Activated T-cell treated with anti-CD3 and anti-CD28 coated beads, Interleukin-2, amount 50 U/mL, for 24 hours (primary cell): ENCODE data around the gene LUC7L3.

Source experiments
- DNase-seq: peaks from one replicate; pipeline ENCODE4 v3.0.0-alpha.2; 2020
- H3K27ac Mint-ChIP-seq: 2 replicates; pipeline ENCODE4 v1.8.0; 2020; ENCODE audit warnings: mild to moderate bottlenecking, mixed read lengths
- H3K27me3 Mint-ChIP-seq: 2 replicates; pipeline ENCODE4 v1.8.0; 2020; ENCODE audit warnings: mixed read lengths
- H3K36me3 Mint-ChIP-seq: 2 replicates; pipeline ENCODE4 v1.8.0; 2020; ENCODE audit warnings: low read depth, mixed read lengths
- H3K4me1 Mint-ChIP-seq: 2 replicates; pipeline ENCODE4 v1.8.0; 2020; ENCODE audit warnings: low read depth, mixed read lengths
- H3K4me3 Mint-ChIP-seq: 2 replicates; pipeline ENCODE4 v1.8.0; 2020; ENCODE audit warnings: mild to moderate bottlenecking, moderate library complexity, mixed read lengths
- H3K9me3 Mint-ChIP-seq: 2 replicates; pipeline ENCODE4 v1.8.0; 2020; ENCODE audit warnings: mixed read lengths

Gene LUC7L3

GRCh38 chr17:50771991-50772785, 52.8 kb downstream of the LUC7L3 start:
- Mint-ChIP-seq H3K27ac (no peak overlapping the region), H3K36me3 (no peaks in the 10 kb centered on the region), H3K4me3 (no peak overlapping the region), H3K9me3 (no peaks in the 10 kb centered on the region), H3K27me3 (peaks cover 2% of the 10 kb centered on the region), H3K4me1 (no peaks in the 10 kb centered on the region)
- DNase-seq, result peak; percentile 13

- H3K36me3 Mint-ChIP-seq, result no peaks in the 10 kb centered on the region
Measured at GRCh38 chr17:50774225-50774803, 54.9 kb downstream of the LUC7L3 start.

GRCh38 chr17:50775926-50776325, 56.5 kb downstream of the LUC7L3 start:
- no peak overlapping the region for H3K27ac Mint-ChIP-seq
- H3K36me3 Mint-ChIP-seq, result no peaks in the 10 kb centered on the region
- H3K4me1 Mint-ChIP-seq, result peaks cover 11% of the 10 kb centered on the region
- H3K27me3 Mint-ChIP-seq, result no peaks in the 10 kb centered on the region
- H3K9me3 Mint-ChIP-seq, result no peaks in the 10 kb centered on the region
- H3K4me3 Mint-ChIP-seq, result no peak overlapping the region
- DNase-seq, result no peak

More at GRCh38 chr17:50774225-50774803, 54.9 kb downstream of the LUC7L3 start:
- Mint-ChIP-seq H3K4me3 (no peak overlapping the region), H3K9me3 (no peaks in the 10 kb centered on the region), H3K27me3 (no peaks in the 10 kb centered on the region), H3K27ac (no peak overlapping the region), H3K4me1 (peaks cover 1% of the 10 kb centered on the region)
- no peak for DNase-seq

- H3K36me3 Mint-ChIP-seq, result no peaks in the 10 kb centered on the region
- H3K27me3 Mint-ChIP-seq, result peaks cover 8% of the 10 kb centered on the region
- no peak overlapping the region for H3K27ac Mint-ChIP-seq
- no peaks in the 10 kb centered on the region for H3K9me3 Mint-ChIP-seq
- no peak overlapping the region for H3K4me3 Mint-ChIP-seq
- no peak for DNase-seq
- H3K4me1 Mint-ChIP-seq, result peaks cover 21% of the 10 kb centered on the region
Measured at GRCh38 chr17:50778471-50778870, 59.1 kb downstream of the LUC7L3 start.

GRCh38 chr17:50778988-50779387, 59.6 kb downstream of the LUC7L3 start:
- H3K27me3 Mint-ChIP-seq, result peaks cover 8% of the 10 kb centered on the region
- no peak overlapping the region for H3K4me3 Mint-ChIP-seq
- H3K27ac Mint-ChIP-seq, result no peak overlapping the region
- H3K36me3 Mint-ChIP-seq, result no peaks in the 10 kb centered on the region
- no peaks in the 10 kb centered on the region for H3K9me3 Mint-ChIP-seq
- H3K4me1 Mint-ChIP-seq, result peaks cover 21% of the 10 kb centered on the region
- no peak for DNase-seq

GRCh38 chr17:50779747-50780353, 60.4 kb downstream of the LUC7L3 start:
- Mint-ChIP-seq H3K4me1 (peaks cover 21% of the 10 kb centered on the region), H3K27ac (peak overlapping the region; percentile 26), H3K9me3 (no peaks in the 10 kb centered on the region), H3K4me3 (no peak overlapping the region), H3K36me3 (no peaks in the 10 kb centered on the region), H3K27me3 (peaks cover 8% of the 10 kb centered on the region)
- peak; percentile 38 for DNase-seq

GRCh38 chr17:50781167-50781566, 61.8 kb downstream of the LUC7L3 start:
- peaks cover 8% of the 10 kb centered on the region for H3K27me3 Mint-ChIP-seq
- H3K27ac Mint-ChIP-seq, result no peak overlapping the region
- no peaks in the 10 kb centered on the region for H3K9me3 Mint-ChIP-seq
- H3K4me3 Mint-ChIP-seq, result peak overlapping the region; percentile 48
- H3K36me3 Mint-ChIP-seq, result no peaks in the 10 kb centered on the region
- peak; percentile 32 for DNase-seq
- peaks cover 21% of the 10 kb centered on the region for H3K4me1 Mint-ChIP-seq

- Mint-ChIP-seq H3K27ac (no peak overlapping the region), H3K4me3 (no peak overlapping the region), H3K9me3 (no peaks in the 10 kb centered on the region), H3K36me3 (no peaks in the 10 kb centered on the region), H3K4me1 (peaks cover 21% of the 10 kb centered on the region), H3K27me3 (peaks cover 8% of the 10 kb centered on the region)
- peak; percentile 88 for DNase-seq
Measured at GRCh38 chr17:50783193-50783660, 63.8 kb downstream of the LUC7L3 start.

- H3K27me3 Mint-ChIP-seq, result peaks cover 8% of the 10 kb centered on the region
- no peak overlapping the region for H3K27ac Mint-ChIP-seq
- peaks cover 21% of the 10 kb centered on the region for H3K4me1 Mint-ChIP-seq
- H3K9me3 Mint-ChIP-seq, result no peaks in the 10 kb centered on the region
- no peak for DNase-seq
- no peak overlapping the region for H3K4me3 Mint-ChIP-seq
- no peaks in the 10 kb centered on the region for H3K36me3 Mint-ChIP-seq
Measured at GRCh38 chr17:50783905-50784304, 64.5 kb downstream of the LUC7L3 start.

GRCh38 chr17:50785126-50785525, 65.7 kb downstream of the LUC7L3 start:
- no peak overlapping the region for H3K4me3 Mint-ChIP-seq
- H3K36me3 Mint-ChIP-seq, result no peaks in the 10 kb centered on the region
- H3K27ac Mint-ChIP-seq, result no peak overlapping the region
- DNase-seq, result no peak
- no peaks in the 10 kb centered on the region for H3K9me3 Mint-ChIP-seq
- H3K27me3 Mint-ChIP-seq, result peaks cover 8% of the 10 kb centered on the region
- peaks cover 14% of the 10 kb centered on the region for H3K4me1 Mint-ChIP-seq

GRCh38 chr17:50785946-50786570, 66.7 kb downstream of the LUC7L3 start:
- DNase-seq, result no peak
- no peak overlapping the region for H3K27ac Mint-ChIP-seq
- H3K4me3 Mint-ChIP-seq, result no peak overlapping the region
- peaks cover 9% of the 10 kb centered on the region for H3K4me1 Mint-ChIP-seq
- H3K9me3 Mint-ChIP-seq, result no peaks in the 10 kb centered on the region
- H3K36me3 Mint-ChIP-seq, result no peaks in the 10 kb centered on the region
- H3K27me3 Mint-ChIP-seq, result peaks cover 6% of the 10 kb centered on the region

- H3K4me3 Mint-ChIP-seq, result no peak overlapping the region
- peaks cover 2% of the 10 kb centered on the region for H3K27me3 Mint-ChIP-seq
- peaks cover 5% of the 10 kb centered on the region for H3K4me1 Mint-ChIP-seq
- no peaks in the 10 kb centered on the region for H3K36me3 Mint-ChIP-seq
- H3K9me3 Mint-ChIP-seq, result no peaks in the 10 kb centered on the region
- H3K27ac Mint-ChIP-seq, result no peak overlapping the region
- DNase-seq, result no peak
Measured at GRCh38 chr17:50787106-50787505, 67.7 kb downstream of the LUC7L3 start.

- Mint-ChIP-seq H3K4me1 (no peaks in the 10 kb centered on the region), H3K9me3 (no peaks in the 10 kb centered on the region), H3K4me3 (no peak overlapping the region), H3K27ac (no peak overlapping the region), H3K36me3 (no peaks in the 10 kb centered on the region), H3K27me3 (no peaks in the 10 kb centered on the region)
- DNase-seq, result no peak
Measured at GRCh38 chr17:50790618-50791017, 71.2 kb downstream of the LUC7L3 start.

- Mint-ChIP-seq H3K4me1 (no peaks in the 10 kb centered on the region), H3K27ac (no peak overlapping the region), H3K27me3 (no peaks in the 10 kb centered on the region), H3K9me3 (no peaks in the 10 kb centered on the region), H3K4me3 (no peak overlapping the region), H3K36me3 (no peaks in the 10 kb centered on the region)
- no peak for DNase-seq
Measured at GRCh38 chr17:50792132-50792531, 72.7 kb downstream of the LUC7L3 start.
